Activated CD4-positive, alpha-beta T cell treated with anti-CD3 and anti-CD28 coated beads, Interleukin-2, amount 50 U/mL, for 4 hours (primary cell): ENCODE measurements around the gene HMGB4.

Source experiments
- DNase-seq, 2 experiments: peaks; one replicate each; pipeline ENCODE4 v3.0.0-alpha.2; 2020

The HMGB4 gene

DNA sequence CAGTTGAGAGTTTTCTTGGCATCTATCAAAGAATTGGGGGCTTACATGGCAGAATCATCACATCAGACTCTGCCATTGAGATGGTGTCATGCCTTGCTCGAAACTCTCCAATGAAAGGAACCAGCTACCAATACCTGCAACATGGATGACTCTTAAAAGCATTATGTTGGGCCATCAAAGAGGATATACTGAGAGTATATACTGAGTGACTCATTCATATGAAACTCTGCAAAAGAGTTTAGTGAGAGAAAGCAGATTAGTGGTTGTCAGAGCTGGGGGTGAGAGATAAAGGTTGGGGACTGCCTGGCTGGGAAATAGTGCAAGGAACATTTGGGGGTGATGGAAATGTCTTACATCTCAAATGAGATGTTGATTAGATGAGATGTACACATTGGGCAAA lies 14.7 kb upstream of the HMGB4 start:
- DNase-seq: no peak

- DNase-seq: no peak
Observed at GRCh38 chr1:33850481-33850880, 13.4 kb upstream of the HMGB4 start.

DNA sequence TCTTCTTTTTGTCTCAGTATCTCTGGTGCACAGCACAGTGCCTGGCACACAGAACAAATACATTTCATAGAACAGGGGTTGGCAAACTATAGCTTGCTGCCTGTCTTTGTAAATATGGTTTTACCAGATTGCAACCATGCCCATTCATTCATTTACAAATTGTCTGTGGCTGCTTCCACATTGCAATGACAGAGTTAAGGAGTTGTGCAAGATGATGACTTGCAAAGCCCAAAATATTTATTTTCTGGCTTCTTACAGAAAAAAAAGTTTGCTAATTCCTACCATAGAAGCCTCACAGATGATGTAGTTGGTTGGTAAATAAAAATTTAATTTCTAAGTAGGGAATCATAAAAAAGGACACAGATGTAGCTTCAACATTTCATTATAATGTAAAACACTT lies 11.2 kb upstream of the HMGB4 start:
- no peak for DNase-seq

- DNase-seq: no peak
Observed at GRCh38 chr1:33853431-33853830, 10.4 kb upstream of the HMGB4 start.

DNA sequence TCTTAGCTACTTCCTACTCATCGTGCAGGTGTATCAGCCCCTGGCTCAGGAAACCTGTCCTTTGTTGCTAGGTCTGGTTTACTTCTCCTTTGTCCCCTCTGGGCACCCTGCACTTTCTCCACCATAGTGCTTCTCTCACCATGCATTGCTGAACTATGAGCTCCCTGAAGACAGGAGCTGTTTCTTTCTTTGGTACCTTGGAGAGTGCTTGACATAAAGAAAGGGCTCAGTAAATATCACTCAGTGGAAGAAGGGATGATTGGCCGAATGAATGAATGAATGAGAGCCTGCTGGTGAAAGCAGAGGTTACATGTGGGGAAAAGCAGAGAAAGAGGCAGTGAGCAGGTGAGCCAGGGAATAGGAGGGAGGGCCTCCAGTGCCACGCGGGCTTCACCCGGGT lies 9.8 kb upstream of the HMGB4 start:
- no peak for DNase-seq

DNA sequence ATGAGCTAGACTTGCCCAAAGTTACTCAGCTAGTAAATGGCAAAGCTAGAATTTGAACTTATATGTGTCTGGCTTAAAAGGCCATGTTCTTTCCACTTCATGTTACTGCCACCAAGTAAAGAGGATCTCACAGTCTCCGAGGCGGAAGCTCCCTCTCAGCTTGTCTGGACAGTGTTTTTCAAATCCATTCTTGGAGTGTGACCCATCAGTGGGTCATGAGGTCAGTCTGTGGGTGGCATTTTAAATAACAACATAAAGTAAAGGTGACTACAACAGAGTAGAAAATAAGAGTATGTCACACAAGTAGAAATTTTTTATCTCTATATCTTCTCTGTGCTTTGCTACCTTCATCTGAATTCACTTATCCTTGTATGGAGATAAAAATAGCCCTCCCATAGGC lies 3.2 kb upstream of the HMGB4 start:
- DNase-seq: no peak

DNA sequence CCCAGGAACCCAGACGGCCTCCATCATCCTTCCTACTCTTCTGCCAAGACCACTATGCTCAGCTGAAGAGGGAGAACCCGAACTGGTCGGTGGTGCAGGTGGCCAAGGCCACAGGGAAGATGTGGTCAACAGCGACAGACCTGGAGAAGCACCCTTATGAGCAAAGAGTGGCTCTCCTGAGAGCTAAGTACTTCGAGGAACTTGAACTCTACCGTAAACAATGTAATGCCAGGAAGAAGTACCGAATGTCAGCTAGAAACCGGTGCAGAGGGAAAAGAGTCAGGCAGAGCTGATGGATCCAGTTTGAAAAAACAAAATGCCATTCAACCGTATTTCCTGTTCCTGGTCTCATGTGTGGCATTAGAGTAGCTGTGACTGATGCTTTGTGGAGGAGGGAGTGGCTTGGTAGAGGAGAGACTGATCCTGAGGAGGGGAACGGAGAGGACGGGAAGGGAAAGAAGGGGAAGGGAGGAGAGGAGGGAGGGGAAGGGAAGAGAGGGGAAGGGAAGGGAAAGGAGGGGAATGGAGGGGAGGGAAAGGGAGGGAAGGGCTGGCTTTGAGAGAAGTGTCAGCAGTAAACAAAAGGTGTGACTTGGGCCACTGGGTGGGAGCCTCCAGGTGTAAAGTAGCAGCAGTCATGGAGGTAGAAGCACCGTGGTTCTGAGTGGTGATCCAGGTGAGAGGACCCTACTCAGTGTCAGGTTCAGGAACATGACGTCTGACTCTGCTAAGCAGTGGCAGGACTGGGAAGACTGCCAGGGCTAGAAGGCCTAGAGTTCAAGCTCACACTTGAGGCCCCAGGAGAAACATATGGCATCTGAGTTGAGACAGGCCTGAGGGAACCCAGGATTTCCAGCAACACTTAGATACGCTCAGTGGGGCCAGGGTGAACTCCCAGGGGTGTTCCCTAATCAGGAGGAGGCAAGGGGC lies 846 bp downstream of the HMGB4 start:
- no peak for DNase-seq

DNA sequence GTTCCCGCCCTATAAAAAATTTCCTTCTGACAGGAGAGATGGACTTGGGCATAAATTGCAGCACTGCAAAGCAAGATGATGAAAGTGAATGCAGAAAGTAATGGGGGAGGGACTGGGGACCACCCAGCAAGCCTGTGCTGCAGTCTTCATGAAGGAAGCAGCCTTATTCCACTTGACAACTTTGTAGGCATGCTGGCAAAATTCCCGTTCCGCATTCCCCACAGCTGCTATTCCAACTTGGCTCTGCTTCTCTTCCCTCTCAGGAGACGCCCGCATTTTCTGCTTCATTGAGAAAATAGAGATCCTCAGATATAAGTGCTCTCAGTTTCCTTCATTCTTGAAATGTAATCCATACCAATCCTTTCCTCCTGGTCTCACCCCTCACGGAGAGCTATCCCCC lies 2.4 kb downstream of the HMGB4 start:
- no peak for DNase-seq

DNA sequence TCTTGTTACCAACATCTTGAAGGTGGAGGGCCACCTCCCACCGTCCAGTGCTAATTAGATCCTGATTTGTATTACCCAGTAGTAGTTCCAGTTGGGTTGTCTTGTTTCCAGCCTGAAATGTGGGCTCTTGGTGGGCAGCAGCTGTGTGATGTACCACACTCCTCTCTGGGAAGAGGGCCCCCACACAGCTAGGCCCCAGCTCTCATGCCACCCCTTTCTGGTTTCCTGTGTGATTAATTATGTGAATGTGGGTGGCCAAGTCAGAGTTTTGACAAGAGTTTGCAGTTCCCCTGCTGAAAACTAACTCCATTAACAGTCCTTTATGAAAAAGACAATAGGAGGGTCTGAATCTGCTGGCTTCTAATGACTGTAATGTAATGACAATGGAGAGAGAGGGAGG lies 3.8 kb downstream of the HMGB4 start:
- DNase-seq: no peak

DNA sequence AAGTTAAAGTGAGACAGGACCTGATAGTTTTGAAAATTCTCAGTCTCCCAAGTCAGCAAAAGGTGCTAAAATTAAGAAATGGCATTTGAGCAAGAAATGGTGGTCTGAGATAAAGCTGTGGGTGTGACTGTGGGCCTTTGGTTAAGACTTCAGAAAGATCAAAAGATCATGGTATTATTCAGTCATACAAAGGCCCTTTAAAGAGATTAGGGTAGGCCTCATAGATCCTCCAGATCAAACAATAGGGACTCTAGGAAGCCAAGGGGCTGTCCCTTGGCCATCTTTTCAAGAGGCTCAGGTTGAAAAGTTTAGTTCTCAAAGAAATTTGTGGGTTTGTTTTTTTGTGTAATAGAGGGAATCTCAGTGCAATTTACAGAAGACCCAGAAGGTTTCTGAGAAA lies 8.4 kb downstream of the HMGB4 start:
- no peak for DNase-seq

DNA sequence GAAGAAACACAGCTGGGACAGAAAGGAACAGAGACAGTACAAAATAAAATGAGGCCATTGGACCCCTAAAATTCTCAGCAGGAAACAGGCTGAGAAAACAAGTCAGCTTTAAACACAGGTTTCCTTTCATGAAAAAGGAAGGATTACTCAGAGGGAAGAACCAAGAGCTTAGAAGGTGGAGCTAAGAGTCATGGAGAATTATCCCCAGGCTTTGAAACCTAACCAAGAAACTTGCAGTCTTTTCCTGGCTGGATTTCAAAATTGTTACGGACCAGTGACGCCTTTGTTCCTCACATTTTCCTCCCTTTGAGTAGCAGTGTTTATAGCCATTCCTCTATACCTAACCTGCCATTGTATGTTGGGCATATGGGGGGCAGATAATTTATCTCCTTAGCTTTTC lies 8.8 kb downstream of the HMGB4 start:
- DNase-seq: no peak

DNA sequence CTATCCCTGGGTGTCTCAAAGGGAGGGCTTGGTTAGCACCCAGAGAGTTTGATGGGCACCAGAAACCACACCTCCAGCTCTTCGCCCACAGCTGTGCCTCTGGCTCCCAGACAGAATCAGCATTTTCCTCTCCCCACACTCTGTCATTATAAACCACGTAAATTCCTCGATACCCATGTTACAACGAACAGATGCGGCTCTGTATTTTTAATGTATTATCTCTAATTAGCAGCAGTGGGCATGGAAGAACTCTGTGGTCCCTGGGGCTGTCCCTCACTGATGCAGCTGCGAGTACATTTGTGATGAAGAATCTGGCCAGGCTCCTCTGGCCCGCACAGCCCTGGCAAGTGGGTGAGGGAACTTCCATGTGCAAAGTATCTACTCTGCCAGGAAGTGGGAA lies 10.8 kb downstream of the HMGB4 start:
- no peak for DNase-seq

DNA sequence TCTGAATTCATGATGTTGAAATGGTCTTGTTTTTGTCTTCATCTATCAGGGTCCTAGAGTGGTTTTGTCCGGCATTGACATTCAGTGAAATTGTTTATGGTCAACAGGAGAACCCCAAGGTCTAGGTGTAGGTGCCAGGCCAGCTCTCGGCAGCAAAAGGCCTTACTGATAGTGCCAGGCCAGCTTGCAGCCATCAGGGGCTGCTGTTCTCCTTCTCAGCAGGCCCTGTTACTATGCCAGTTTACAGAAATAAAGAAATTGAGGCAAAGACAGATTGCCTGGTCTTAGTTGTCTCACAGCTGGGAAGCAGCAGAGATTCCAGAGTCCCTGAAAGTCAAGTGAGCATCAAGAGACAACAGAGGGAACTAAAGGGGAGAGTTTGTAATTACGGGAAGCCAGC lies 12.0 kb downstream of the HMGB4 start:
- DNase-seq: no peak

DNA sequence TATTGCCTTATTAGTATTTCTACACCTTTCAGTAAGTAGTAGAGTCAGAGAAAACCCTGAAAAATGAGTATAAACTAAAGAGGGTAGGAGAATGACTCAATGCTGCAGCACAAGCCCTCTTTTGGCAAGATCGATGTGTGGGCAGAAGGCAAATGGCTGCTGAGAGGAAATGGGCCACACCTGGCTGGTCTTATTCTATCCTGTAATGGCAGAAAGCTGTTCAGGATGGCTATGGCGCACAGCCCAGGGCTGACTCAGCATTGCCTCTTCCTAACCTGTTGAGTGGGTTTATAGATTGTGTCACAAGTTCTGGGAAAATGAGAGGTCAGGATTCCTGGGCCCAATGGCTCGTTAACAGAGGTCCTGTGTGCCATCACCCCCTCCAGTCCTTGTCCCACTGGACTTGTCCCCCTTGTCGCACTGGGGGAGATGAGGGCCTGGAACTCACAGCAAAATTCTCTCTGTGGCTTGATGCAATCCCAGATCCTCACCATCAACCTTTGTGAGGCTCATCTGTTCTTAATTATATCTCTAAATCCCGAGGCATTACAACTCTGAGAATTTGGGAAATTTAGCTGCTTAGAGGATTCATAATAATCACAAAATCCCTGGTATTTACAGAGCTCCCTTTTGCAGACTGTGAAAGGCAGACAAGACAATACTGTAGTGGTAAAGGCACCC lies 13.2 kb downstream of the HMGB4 start:
- DNase-seq: no peak

GRCh38 chr1:33878392-33878791 lies 14.5 kb downstream of the HMGB4 start:
- DNase-seq: no peak

DNA sequence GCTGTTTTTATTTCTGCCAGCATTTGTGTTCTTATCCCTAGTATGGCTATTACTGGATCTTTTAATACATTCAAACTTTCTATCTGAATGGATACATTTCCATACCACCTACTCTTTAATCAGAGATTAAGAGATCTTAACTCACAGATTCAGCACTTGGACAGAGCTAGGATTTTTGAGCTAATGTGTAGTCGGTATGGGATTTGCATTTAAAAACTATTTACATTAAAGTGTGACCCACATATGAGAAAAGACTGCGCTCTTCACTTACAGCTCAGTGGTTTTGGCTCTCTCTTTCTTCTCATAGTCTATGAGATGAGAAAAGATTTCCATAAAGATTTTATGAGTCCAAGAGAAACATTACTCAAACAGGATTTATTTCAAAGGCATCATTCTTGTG lies 16.4 kb downstream of the HMGB4 start:
- no peak for DNase-seq

- no peak for DNase-seq
Observed at GRCh38 chr1:33886496-33886895, 22.6 kb downstream of the HMGB4 start.

- DNase-seq: no peak
Observed at GRCh38 chr1:33893147-33893830, 29.4 kb downstream of the HMGB4 start.

DNA sequence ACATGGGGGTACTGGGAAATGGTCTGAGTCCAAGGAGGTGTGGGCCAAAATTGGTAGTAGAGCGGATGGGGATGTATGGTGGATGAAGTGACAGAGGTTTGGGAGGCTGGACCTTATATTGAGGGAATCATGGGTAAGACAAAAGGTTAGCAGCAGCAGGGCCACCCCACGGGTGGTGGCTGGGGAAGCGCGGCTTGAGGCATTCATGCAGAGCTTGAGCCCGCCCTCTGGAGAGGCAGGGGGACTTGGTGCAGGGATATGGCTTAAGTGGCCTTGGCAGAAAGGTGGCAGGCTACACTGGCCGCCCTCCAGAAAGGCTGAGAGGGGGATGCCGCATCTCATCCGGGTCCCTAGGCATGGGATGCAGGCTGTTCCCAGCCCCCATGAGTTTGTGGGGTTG lies 31.5 kb downstream of the HMGB4 start:
- DNase-seq: no peak

DNA sequence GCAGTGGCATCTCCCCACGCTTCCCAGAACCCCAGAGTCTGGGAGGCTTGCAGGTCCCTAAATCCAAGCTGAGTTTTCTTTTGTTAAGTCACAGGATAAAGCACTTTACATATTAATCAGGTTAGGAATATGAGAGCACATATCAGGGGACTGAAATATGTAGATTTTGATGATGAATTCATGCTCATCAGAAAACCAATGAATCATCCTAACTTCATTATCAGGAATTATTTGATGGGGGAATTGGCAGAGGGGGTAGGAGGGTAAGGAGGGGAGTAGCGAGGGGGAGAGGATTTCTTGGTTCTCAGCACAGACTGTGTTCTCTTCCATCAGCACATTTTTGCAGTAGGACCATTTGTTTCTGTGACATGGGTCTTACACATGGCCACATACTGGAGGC lies 32.1 kb downstream of the HMGB4 start:
- no peak for DNase-seq

GRCh38 chr1:33897092-33897725 lies 33.3 kb downstream of the HMGB4 start:
- DNase-seq: no peak

GRCh38 chr1:33898406-33898805 lies 34.5 kb downstream of the HMGB4 start:
- DNase-seq: no peak

- no peak for DNase-seq
Observed at GRCh38 chr1:33898881-33899280, 35.0 kb downstream of the HMGB4 start.
